ENCODE results near the gene TMEM89. TPM values are rescaled to one million over a fixed set of nuclear protein-coding genes. Genes with fewer than 3 reads are reported as not detected.
A peak's percentile ranks its signal among the peaks of the same experiment; 100 is the strongest.

TMEM89 gene
- total RNA-seq, 1 experiment from 2014 or later: not detected

GRCh38 chr3:48614044-48614443 is 7.5 kb downstream of the TMEM89 start:
- peak; percentile 52 for DNase-seq (ENCODE audit: low read depth)

- no peak for DNase-seq (ENCODE audit: low read depth)
These were observed 9.3 kb downstream of the TMEM89 start for GRCh38 chr3:48612309-48612708.

GRCh38 chr3:48609088-48610005 is 12.2 kb downstream of the TMEM89 start, which contains the start of gene UQCRC1:
UQCRC1 (minus strand) TSS chr3:48609646; CDS start chr3:48609620, 26 bp downstream.
- DNase-seq (ENCODE audit: low read depth): peak; percentile 87

GRCh38 chr3:48607519-48607918 is 14.1 kb downstream of the TMEM89 start:
- DNase-seq (ENCODE audit: low read depth): no peak

- DNase-seq (ENCODE audit: low read depth): no peak
These were observed 20.0 kb downstream of the TMEM89 start for GRCh38 chr3:48601622-48601994.

- DNase-seq (ENCODE audit: low read depth): no peak
These were observed 20.6 kb downstream of the TMEM89 start for GRCh38 chr3:48600711-48601621.

GRCh38 chr3:48599509-48600285 is 21.9 kb downstream of the TMEM89 start:
- no peak for DNase-seq (ENCODE audit: low read depth)

- DNase-seq (ENCODE audit: low read depth): no peak
These were observed 22.5 kb downstream of the TMEM89 start for GRCh38 chr3:48599077-48599501.

GRCh38 chr3:48598323-48599076 is 23.1 kb downstream of the TMEM89 start:
- peak; percentile 71 for DNase-seq (ENCODE audit: low read depth)

GRCh38 chr3:48597408-48597800 is 24.2 kb downstream of the TMEM89 start:
- no peak for DNase-seq (ENCODE audit: low read depth)

- DNase-seq (ENCODE audit: low read depth): no peak
These were observed 24.7 kb downstream of the TMEM89 start for GRCh38 chr3:48596676-48597407.

GRCh38 chr3:48596157-48596556 is 25.4 kb downstream of the TMEM89 start:
- no peak for DNase-seq (ENCODE audit: low read depth)

- peak; percentile 88 for DNase-seq (ENCODE audit: low read depth)
These were observed 25.9 kb downstream of the TMEM89 start for GRCh38 chr3:48595526-48596121.

- DNase-seq (ENCODE audit: low read depth): no peak
These were observed 26.5 kb downstream of the TMEM89 start, which contains the start of gene COL7A1 for GRCh38 chr3:48595075-48595525. COL7A1 (minus strand) TSS chr3:48595329; CDS start chr3:48595159, 170 bp downstream.

- no peak for DNase-seq (ENCODE audit: low read depth)
These were observed 27.0 kb downstream of the TMEM89 start for GRCh38 chr3:48594417-48595049.

GRCh38 chr3:48593337-48593736 is 28.2 kb downstream of the TMEM89 start:
- DNase-seq (ENCODE audit: low read depth): no peak

GRCh38 chr3:48592519-48593087 is 29.0 kb downstream of the TMEM89 start:
- DNase-seq (ENCODE audit: low read depth): peak; percentile 18

GRCh38 chr3:48591886-48592518 is 29.6 kb downstream of the TMEM89 start:
- no peak for DNase-seq (ENCODE audit: low read depth)

All from LHCN-M2 (cell line).